LNCaP clone FGC (cell line): Measurements from ENCODE around the gene C17orf50.

ENCODE experiments used
- DNase-seq: peaks from one replicate; pipeline ENCODE4 v3.0.0-alpha.2; 2011; ENCODE audit warnings: low read depth
- H3K4me3 ChIP-seq: 2 replicates; pipeline ENCODE4 v1.5.1; 2011; ENCODE audit warnings: mild to moderate bottlenecking, low read depth, low read length, control low read depth
- CTCF ChIP-seq: IDR thresholded peaks from 2 replicates; pipeline ENCODE4 v1.5.1; 2012; ENCODE audit warnings: mild to moderate bottlenecking; ENCODE audit not compliant: control insufficient read depth, insufficient read depth; ENCODE audit errors: extremely low read depth

C17orf50 gene

GRCh38 chr17:35740997-35741931 lies 19.4 kb upstream of the C17orf50 start:
- TF ChIP-seq CTCF, result no peak
- H3K4me3 ChIP-seq, result no peak overlapping the region
- no peak for DNase-seq

GRCh38 chr17:35742496-35742895 lies 18.2 kb upstream of the C17orf50 start:
- DNase-seq, result no peak
- H3K4me3 ChIP-seq, result no peak overlapping the region
- no peak for TF ChIP-seq CTCF

GRCh38 chr17:35742896-35743477 lies 17.7 kb upstream of the C17orf50 start:
- TF ChIP-seq CTCF, result no peak
- H3K4me3 ChIP-seq, result no peak overlapping the region
- no peak for DNase-seq

- TF ChIP-seq CTCF, result no peak
- no peak for DNase-seq
- H3K4me3 ChIP-seq, result no peak overlapping the region
Measured at GRCh38 chr17:35743626-35744328, 16.9 kb upstream of the C17orf50 start.

- DNase-seq, result no peak
- no peak for TF ChIP-seq CTCF
Measured at GRCh38 chr17:35744830-35745229, 15.9 kb upstream of the C17orf50 start.

GRCh38 chr17:35745246-35745645 lies 15.4 kb upstream of the C17orf50 start:
- no peak for DNase-seq
- TF ChIP-seq CTCF, result no peak
- H3K4me3 ChIP-seq, result no peak overlapping the region

More at GRCh38 chr17:35744830-35745229, 15.9 kb upstream of the C17orf50 start:
- H3K4me3 ChIP-seq, result no peak overlapping the region
